Neuron (in vitro differentiated cells): ENCODE results near the gene TRIM15.
"Not testable (repeated sequence)": the region's sequence is repeated elsewhere in the genome, so short reads cannot be mapped to it uniquely, and the experiment has no call there.

Source experiments
- H2AFZ ChIP-seq: one replicate; pipeline ENCODE4 v1.6.1; 2013; ENCODE audit warnings: low read depth, mild to moderate bottlenecking, inconsistent platforms, low read length, moderate library complexity
- H3K27me3 ChIP-seq: one replicate; pipeline ENCODE4 v1.6.1; 2013; ENCODE audit warnings: low read length; ENCODE audit not compliant: insufficient read depth
- H3K36me3 ChIP-seq: one replicate; pipeline ENCODE4 v1.6.1; 2013; ENCODE audit warnings: low read length; ENCODE audit not compliant: insufficient read depth
- H3K4me1 ChIP-seq: one replicate; pipeline ENCODE4 v1.6.1; 2013; ENCODE audit warnings: low read length; ENCODE audit not compliant: insufficient read depth
- H3K4me3 ChIP-seq: 2 replicates; pipeline ENCODE4 v1.5.1; 2013; ENCODE audit warnings: mild to moderate bottlenecking, low read length, moderate library complexity
- H3K9me3 ChIP-seq: one replicate; pipeline ENCODE4 v1.6.1; 2013; ENCODE audit warnings: low read length

The TRIM15 gene

DNA sequence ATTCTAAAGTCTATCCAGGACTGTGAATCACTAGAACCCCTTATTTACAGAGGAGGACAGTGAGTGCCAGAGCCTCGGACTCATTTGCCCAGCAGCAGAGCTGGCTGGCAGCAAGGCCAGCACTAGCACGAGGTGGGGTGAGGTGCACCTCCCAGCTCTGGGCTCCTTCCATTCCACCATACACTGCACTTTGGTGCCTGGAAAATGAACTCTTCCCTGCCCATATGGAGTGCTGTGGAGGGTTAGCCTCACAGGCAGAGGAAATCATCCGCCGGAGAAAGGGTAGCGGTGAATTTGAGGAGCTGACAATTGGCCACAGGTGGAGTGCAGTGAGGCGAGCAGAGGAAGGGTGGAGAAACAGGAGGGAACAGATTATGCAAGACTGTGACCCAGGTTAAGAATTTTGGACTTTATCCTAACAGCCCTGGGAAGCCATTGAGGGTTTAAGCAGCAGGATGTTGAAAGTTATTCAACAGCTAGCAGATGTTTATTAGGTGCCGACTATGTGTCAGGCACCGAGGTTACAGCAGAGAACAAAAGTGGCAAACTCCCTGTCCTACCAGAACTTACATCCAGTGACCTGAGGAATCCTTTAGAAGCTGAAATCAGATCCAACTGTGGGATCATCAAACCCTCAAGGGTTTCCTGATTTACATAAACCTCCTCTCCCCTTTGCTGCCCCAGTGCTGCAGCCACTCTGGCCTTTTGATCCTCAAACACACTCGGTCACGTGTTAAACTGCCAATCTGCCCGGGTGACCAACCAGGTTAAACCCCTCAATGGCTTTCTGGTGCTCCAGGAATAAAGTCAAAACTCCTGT, 43.7 kb downstream of the TRIM15 start:
- Histone ChIP-seq H3K4me1 (peaks cover 27% of the 10 kb centered on the region), H2AFZ (no peak overlapping the region), H3K4me3 (no peak overlapping the region), H3K27me3 (no peaks in the 10 kb centered on the region), H3K36me3 (peaks cover 8% of the 10 kb centered on the region), H3K9me3 (no peaks in the 10 kb centered on the region)

DNA sequence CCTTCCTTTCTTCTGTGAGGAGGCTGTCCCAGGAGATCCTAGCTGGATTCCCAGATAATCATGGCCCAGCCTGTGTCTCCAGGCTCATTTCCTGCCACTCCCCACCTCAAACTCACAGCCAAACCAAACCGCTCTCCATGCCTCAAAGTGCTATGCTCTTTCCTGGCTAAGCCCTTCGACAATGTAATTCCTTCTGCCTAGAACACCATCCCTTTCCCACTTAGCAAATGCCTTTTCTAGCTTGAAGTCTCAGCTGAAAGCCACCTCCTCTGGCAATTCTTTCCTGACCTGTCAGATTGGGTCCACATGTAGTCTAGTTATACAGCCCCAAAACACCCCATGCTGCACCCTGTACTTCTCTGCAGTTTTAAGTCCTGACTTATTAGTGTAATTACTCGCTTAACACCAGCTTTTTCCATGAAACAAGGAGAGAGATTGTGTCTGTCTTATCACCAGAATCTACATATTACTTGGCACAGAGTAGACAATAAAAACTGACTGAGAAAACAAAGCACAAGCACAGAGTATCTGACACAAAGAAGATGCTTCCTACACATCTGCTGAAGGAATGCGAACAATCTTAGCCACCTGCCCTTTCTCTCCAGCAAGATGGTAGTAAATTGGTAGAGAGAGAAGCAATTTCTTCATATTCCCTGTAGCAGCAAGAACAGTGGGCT, 44.4 kb downstream of the TRIM15 start:
- H3K36me3 ChIP-seq = peaks cover 8% of the 10 kb centered on the region
- H3K4me1 ChIP-seq = peaks cover 34% of the 10 kb centered on the region
- no peak overlapping the region for H3K4me3 ChIP-seq

DNA sequence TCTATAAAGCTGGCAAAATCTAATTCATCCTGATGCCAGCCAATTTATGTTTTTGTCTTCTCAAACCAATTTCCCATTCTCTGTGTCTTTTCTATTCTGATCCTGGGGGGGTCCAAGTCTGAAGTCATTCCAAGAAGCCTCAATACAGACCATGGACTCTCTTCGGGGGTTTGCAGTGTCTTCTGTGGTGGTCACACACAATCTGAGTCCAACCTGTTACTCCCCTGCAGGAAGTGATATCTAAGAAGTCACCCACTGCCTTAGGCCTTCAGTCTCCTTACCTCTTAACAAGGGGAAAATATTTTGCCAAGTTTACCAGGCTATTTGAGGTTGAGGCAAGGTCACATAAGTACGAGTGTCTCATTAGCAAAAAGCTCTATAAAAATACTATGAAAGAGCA, 48.0 kb downstream of the TRIM15 start:
- no peaks in the 10 kb centered on the region for H3K36me3 ChIP-seq
- no peaks in the 10 kb centered on the region for H3K9me3 ChIP-seq
- H3K4me1 ChIP-seq = peaks cover 34% of the 10 kb centered on the region
- no peak overlapping the region for H2AFZ ChIP-seq
- H3K27me3 ChIP-seq = no peaks in the 10 kb centered on the region
- H3K4me3 ChIP-seq = peak overlapping the region; percentile 88

More for the DNA sequence above, 44.4 kb downstream of the TRIM15 start:
- Histone ChIP-seq H3K9me3 (no peaks in the 10 kb centered on the region), H3K27me3 (no peaks in the 10 kb centered on the region), H2AFZ (no peak overlapping the region)

DNA sequence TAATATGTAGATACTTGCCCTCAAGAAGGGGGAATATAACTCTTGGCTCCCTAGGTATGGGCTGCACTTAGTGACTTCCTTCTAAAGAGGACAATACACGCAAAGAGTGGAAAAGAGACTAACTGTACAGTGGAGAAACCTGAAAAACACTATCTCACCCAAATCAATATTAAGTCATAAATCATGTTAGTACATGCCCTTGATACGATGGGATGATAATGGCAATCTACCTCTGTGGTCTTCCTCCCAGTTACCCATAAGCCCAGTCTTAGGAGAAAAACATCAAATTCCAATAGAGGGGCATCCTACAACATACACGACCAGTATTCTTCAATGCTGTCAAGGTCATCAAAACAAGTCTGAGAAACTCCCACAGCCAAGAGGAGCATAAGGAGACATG, 48.6 kb downstream of the TRIM15 start:
- H3K27me3 ChIP-seq = no peaks in the 10 kb centered on the region
- peak overlapping the region; percentile 88 for H3K4me3 ChIP-seq
- no peaks in the 10 kb centered on the region for H3K9me3 ChIP-seq
- no peak overlapping the region for H2AFZ ChIP-seq
- H3K36me3 ChIP-seq = no peaks in the 10 kb centered on the region
- peaks cover 34% of the 10 kb centered on the region for H3K4me1 ChIP-seq

DNA sequence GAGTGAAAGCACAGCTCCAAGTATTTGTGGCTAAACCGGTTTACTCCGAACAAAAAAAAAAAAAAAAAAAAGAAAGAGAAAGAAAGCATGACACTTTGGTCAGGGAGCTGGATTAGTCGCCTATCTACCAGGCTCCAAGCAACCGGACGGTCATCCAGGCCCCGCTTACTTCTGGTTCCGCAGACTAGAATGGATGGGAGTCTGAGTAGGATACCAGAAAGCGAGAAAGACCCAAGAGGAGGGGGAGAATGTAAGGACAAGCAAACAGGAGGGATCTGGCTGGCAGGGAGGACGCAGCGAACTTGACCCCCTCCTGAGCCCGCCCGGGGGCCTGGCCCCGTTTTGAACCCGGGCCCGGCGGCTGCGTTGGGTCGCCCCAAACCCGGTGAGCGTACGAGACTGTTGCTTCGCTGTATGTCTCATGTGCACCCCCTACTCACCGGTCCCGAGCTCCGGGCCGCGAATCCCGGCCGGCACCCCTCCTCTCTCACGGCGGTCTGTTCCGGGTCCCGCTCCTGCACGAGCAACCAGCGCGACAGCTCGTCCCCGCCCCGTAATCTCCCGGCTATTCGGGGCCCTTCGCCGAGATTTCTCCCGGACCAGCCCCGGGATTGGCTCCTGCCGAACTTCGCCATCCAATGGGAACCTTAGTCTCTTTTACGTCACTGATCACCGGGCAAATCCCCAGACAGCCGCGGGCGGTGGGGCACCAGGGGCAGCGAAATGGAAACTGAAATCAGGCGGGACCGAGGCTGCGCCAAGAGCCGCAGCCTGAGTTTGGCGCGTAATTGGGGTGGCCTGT, 49.7 kb downstream of the TRIM15 start, which contains the start of gene TRIM26:
TRIM26 (minus strand) TSS at position 542 of the 802 bp plus-strand sequence. CDS start 14,303 bp downstream, outside the sequence.
- Histone ChIP-seq H2AFZ (peak within 1 kb of the TSS; percentile 73), H3K4me3 (peak within 1 kb of the TSS; percentile 88), H3K9me3 (no peaks in the 10 kb centered on the region), H3K36me3 (no peaks in the 10 kb centered on the region), H3K27me3 (no peaks in the 10 kb centered on the region), H3K4me1 (peaks cover 27% of the 10 kb centered on the region)

DNA sequence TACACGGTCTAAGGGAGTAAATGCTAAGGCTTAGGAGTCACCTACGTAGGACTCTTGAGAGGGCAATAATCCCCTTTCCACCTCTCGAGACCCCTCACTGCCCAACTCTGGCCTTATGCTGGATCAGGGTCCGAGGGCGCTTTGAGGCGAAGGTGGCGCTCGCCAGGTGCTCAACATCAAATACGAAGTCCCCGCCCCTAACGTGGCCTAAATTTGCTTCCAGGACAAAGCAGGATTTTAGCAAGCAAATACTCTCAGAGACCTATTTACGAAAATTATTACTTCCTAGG, 50.3 kb downstream of the TRIM15 start:
- Histone ChIP-seq H2AFZ (peak overlapping the region; percentile 73), H3K36me3 (no peaks in the 10 kb centered on the region), H3K27me3 (no peaks in the 10 kb centered on the region), H3K4me1 (peaks cover 25% of the 10 kb centered on the region), H3K9me3 (no peaks in the 10 kb centered on the region), H3K4me3 (peak overlapping the region; percentile 88)

DNA sequence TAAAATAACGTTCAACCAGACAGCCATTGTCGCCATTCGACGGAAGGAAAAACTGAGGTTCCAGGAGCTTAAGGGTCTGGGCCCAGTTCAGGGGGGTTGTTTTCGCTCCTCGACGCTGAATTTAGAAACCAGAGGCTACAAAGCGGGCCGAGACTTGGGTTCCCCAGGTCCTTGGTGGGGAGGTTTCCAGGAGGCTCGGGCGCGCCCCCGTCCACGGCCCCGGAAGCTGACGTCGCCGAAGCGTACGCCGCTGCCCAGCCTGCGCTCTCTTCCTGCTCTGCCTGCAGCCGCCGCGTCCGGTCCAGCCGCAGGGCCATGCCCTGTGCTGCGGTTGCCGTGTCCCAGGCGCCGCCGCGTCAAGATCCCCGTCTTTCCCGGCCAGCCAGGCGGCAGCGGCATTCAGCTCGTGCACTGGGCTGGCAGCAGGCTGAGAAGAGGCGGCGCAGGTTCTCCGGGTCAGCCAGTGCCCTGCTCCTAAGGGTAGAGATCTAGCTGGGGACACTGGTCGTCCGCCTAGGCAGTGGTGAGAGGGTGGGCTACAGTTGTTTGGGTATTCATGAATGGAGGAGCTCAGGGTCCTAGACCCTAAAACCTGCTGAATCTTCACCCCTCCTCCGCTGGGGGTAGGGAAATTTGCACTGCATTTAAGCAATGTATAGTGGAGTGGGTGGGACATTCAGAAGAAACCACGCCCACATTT, 50.8 kb downstream of the TRIM15 start:
- H3K4me3 ChIP-seq = peak overlapping the region; percentile 88

DNA sequence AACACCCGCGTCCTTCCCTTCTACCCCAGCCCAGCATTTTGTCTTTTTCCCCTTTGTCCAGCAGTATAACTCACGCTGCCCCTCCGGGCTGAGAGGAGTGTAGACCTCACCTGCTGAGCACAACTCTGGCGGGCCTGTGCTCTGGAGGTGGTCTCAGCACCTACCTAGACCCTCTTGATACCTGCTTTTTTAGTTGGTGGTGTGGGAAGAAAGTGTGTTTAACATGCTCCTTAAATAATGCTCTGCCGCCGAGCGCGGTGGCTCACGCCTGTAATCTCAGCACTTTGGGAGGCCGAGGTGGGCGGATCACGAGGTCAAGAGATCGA, 51.3 kb downstream of the TRIM15 start:
- Histone ChIP-seq H2AFZ (no peak overlapping the region), H3K36me3 (no peaks in the 10 kb centered on the region), H3K27me3 (no peaks in the 10 kb centered on the region), H3K4me3 (peak overlapping the region; percentile 88), H3K9me3 (no peaks in the 10 kb centered on the region), H3K4me1 (peaks cover 25% of the 10 kb centered on the region)

More for the DNA sequence above, 50.8 kb downstream of the TRIM15 start:
- H3K36me3 ChIP-seq = no peaks in the 10 kb centered on the region
- no peaks in the 10 kb centered on the region for H3K27me3 ChIP-seq
- peak overlapping the region; percentile 73 for H2AFZ ChIP-seq
- H3K9me3 ChIP-seq = no peaks in the 10 kb centered on the region
- peaks cover 25% of the 10 kb centered on the region for H3K4me1 ChIP-seq

DNA sequence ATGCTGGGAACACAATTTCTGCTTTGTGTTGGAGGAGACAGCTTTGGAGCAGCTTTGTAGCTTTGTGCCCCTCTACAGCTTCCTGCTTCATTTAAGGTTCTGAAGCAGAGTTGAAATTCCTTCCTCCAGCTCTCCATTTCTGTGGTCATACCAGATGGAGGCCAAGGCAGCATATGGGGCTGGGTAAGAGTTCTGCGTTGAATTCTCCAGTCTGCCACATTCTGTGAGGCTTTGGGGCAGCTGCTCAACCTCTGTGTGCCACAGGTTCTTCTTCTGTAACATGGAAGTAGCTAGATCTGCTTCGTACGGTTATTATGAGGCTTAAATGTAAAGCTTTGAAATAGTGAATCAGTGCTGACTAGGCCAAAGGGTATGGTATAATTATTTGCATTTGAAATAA, 52.8 kb downstream of the TRIM15 start:
- no peaks in the 10 kb centered on the region for H3K9me3 ChIP-seq

DNA sequence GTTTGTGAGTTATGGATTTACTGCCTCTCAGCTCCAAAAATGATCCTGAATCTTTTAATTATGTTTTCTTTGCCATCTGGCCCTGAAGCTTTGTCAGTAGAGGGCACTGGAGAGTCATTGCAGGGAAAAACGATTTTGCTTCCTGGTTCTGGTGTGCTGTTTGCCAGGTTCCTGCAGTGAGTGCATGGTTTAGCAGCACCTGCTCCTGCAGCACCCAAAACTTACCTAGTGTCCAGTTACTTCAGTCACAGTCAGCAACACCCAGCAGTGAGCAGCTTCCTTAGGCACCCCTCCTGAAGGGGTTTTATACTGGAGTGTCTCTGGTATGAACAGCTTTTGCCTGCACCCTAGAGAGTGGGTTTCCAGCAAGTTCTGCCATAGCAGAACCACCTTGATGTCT, 55.9 kb downstream of the TRIM15 start:
- H3K4me3 ChIP-seq = no peak overlapping the region
- no peaks in the 10 kb centered on the region for H3K36me3 ChIP-seq

More for the DNA sequence above, 52.8 kb downstream of the TRIM15 start:
- Histone ChIP-seq H3K4me1 (peaks cover 16% of the 10 kb centered on the region), H3K36me3 (no peaks in the 10 kb centered on the region), H2AFZ (no peak overlapping the region), H3K27me3 (no peaks in the 10 kb centered on the region), H3K4me3 (no peak overlapping the region)

DNA sequence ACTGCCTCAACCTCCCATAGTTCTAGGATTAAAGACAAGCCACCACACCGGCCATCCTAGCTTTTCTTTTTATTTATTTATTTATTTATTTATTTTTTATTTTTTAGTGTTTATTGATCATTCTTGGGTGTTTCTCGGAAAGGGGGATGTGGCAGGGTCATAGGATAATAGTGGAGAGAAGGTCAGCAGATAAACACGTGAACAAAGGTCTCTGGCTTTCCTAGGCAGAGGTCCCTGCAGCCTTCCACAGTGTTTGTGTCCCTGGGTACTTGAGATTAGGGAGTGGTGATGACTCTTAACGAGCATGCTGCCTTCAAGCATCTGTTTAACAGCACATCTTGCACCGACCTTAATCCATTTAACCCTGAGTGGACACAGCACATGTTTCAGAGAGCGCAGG, 58.0 kb downstream of the TRIM15 start:
- not testable (repeated sequence) for H3K9me3 ChIP-seq, H3K36me3 ChIP-seq, H3K27me3 ChIP-seq, H3K4me3 ChIP-seq, H3K4me1 ChIP-seq, H2AFZ ChIP-seq

More for the DNA sequence above, 55.9 kb downstream of the TRIM15 start:
- Histone ChIP-seq H3K27me3 (no peaks in the 10 kb centered on the region), H3K4me1 (no peaks in the 10 kb centered on the region), H2AFZ (no peak overlapping the region), H3K9me3 (peaks cover 6% of the 10 kb centered on the region)

DNA sequence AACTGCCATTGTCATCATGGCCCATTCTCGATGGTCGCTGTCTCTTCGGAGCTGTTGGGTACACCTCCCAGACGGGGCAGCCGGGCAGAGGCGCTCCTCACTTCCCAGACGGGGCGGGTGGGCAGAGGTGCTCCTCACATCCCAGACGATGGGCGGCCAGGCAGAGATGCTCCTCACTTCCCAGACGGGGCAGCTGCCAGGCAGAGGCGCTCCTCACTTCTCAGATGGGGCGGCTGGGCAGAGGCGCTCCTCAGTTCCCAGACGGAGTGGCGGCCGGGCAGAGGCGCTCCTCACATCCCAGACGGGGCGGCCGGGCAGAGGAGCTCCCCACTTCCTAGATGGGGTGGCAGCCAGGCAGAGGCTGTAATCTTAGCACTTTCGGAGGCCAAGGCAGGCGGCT, 58.6 kb downstream of the TRIM15 start:
- H3K9me3 ChIP-seq, H3K36me3 ChIP-seq, H3K27me3 ChIP-seq, H3K4me1 ChIP-seq, H3K4me3 ChIP-seq, H2AFZ ChIP-seq: not testable (repeated sequence)
